GM19025 (cell line): ENCODE data around the gene LMOD1.
"Not testable (repeated sequence)": the region's sequence is repeated elsewhere in the genome, so short reads cannot be mapped to it uniquely, and the experiment has no call there.

Source experiments
- ATAC-seq: cut with Tn5 transposase; IDR thresholded peaks from one replicate; pipeline ENCODE4 v1.9.1; 2021; ENCODE audit warnings: mild to moderate bottlenecking, low read depth, moderate library complexity; ENCODE audit not compliant: unreplicated experiment

The LMOD1 gene

DNA sequence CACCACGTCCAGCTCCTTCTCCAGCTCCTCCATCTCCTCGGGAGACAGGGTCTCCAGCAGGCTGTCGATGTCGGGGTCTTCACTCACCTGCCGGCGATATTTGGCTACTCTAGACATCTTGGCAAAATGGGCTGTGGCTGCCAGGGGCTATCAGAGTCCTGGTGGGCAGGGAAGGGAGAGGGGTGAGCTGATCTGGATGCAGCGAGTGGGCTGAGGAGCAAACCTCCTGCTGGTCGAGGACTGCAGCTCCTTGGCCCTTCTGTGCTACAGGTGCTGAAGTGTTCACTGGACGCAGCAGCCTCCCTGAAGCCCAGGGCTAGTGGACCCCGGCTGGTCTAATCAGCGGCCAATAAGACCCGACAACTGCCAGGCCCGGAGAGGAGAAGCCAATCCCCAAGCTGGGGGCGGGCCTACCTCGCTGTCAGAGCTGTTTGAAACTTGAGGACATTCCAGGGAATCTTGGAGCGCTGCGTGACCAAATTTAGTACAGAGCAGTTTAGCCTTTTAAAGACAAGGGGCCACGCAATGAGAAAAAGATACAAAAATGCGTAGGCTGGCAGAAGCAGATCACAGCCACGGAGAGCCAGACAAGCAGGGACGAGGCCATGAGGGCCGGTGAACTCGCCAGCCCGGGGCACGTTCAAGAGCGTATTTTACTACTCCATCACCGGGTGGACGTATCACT, at the start of gene LMOD1:
LMOD1 (minus strand) TSS at position 325 of the 685 bp plus-strand sequence; CDS start at position 117, 208 bp downstream.
- ATAC-seq, result no peak

DNA sequence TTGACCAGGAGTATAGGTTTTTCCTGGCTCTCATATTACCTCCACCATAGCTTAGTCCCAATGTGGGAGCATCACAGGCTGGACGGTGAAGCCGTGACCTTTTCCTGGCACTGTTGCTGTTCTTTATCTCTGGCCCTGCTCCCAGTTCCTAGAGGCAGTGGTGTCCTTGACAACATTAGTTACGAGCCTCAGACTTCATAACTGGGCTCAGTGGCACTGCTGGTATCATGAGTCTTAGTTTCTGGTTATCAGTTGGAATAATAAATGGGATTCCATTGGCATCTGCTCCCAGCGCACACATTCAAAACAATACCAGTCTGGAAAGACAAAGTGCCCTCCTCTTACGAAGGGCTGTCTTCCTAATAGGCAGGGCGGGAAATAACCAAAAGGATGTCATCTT, 44.1 kb upstream of the LMOD1 start:
- no peak for ATAC-seq

DNA sequence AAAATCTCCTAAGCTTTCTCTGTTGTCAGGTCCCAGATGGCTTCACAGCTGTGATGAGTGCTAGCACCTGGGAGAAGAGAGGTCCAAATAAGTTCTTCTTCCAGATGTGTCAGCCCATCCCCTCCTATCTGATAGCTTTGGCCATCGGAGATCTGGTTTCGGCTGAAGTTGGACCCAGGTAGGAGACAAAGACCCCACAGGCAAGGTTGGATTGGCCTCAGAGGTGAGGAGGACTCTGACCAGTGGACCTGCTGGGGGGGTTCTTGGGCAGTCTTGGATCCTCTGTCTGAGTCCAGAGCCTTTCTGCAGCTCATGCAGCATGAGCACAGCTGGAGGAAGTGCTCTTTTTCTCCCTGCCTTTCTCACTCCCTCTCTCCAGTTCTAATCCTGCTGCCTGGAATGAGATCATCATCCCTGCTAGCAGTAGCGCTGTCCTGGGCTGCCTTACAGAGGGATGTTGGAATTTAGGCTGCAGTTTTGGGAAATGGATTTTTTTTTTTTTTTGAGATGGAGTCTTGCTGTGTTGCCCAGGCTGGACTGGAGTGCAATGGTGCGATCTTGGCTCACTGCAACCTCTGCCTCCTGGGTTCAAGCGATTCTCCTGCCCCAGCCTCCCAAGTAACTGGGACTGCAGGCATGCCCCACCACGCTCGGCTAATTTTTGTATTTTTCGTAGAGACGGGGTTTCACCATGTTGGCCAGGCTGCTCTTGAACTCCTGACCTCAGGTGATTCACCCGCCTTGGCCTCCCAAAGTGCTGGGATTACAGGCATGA, 43.2 kb upstream of the LMOD1 start:
- ATAC-seq, result no peak

DNA sequence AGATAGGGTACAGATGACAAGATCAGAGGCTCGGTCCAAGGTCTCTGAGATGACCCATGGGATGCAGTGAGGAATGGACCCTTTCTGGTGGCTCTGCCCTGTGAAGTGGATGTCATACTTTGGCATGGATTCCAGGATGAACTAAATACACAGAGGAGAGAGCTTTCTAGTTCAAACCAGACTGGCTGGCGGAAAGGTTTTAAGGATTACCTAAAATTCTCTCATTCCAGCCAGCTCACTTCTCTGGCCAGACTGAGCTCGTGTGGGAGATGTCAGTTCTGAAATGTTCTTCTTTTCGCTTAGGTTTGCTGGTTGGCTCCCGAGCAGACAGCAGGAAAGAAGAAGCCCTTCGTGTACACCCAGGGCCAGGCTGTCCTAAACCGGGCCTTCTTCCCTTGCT, 42.3 kb upstream of the LMOD1 start:
- no peak for ATAC-seq

DNA sequence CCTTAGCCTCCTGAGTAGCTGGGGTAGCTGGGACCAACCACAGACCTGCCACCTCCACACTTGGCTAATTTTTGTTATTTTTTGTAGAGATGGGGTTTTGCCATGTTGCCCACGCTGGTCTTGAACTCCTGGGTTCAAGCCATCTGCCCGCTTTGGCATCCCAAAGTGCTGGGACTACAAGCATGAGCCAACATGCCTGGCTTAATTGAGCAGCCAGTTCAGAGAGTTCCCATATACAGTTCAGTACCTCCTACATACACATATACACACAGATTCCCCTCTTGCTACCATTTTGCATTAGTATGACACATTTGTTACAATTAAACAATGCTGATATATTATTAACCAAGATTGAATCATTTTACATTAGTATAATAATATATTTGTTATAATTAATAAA, 39.0 kb upstream of the LMOD1 start:
- ATAC-seq, result no peak

DNA sequence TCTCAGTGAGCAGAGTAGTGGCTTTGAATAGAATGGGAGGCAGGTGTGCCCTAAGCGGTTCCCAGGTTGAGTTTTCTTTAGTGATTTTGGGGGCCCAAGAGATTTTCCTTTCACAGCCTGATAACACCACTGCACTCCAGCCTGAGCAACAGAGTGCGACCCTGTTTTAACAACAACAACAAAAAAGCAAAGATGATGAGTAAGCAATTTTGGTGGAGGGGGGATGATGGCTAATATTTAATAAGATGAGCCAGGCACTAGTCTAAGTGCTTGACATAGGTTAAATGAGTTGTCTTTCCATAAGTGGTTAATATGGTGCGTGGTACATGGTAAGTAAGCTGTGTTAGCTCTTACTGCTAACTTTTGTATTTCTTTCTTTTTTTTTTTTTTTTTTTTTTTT, 38.1 kb upstream of the LMOD1 start:
- no peak for ATAC-seq

DNA sequence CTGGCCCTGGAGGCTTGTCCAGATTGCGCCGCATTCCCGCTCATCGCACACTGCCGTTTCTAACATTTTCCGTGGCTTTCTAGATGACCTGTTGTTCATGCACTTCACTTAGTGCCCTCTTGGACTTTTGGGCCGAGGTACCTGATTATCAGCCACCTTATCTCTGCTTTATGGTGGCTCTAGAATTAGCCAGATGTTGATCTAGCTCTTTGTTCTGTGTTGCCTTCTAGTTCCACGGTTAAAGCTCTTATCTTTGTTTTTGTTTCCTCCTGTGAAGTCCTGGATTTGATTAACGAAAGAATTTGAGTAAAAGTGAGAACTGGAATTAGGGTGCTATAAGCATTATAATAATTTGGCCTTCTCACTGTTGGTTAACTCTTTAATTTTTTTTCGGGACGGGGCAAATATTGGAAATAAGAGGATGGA, 37.0 kb upstream of the LMOD1 start:
- no peak for ATAC-seq

DNA sequence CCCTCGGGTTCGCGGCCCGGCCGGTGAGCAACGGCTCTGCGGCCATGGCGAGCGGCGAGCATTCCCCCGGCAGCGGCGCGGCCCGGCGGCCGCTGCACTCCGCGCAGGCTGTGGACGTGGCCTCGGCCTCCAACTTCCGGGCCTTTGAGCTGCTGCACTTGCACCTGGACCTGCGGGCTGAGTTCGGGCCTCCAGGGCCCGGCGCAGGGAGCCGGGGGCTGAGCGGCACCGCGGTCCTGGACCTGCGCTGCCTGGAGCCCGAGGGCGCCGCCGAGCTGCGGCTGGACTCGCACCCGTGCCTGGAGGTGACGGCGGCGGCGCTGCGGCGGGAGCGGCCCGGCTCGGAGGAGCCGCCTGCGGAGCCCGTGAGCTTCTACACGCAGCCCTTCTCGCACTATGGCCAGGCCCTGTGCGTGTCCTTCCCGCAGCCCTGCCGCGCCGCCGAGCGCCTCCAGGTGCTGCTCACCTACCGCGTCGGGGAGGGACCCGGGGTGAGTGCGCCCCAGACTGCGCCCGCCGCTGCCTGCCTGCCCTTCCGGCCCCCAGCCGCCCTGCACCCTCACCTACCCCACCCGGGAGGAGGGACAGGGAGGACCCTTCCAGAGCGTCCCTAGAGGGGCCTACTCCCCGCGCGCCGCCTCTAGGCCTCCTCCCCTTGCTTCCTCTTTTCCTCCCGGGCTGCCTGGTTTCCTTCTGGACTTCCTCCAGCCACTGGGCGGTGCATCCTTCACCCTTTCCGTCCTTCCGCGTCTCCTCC, 36.5 kb upstream of the LMOD1 start, which contains the start of gene RNPEP:
RNPEP (plus strand) TSS at position 26 of the 757 bp plus-strand sequence; CDS start at position 45, 19 bp downstream.
- peak; percentile 68 for ATAC-seq

DNA sequence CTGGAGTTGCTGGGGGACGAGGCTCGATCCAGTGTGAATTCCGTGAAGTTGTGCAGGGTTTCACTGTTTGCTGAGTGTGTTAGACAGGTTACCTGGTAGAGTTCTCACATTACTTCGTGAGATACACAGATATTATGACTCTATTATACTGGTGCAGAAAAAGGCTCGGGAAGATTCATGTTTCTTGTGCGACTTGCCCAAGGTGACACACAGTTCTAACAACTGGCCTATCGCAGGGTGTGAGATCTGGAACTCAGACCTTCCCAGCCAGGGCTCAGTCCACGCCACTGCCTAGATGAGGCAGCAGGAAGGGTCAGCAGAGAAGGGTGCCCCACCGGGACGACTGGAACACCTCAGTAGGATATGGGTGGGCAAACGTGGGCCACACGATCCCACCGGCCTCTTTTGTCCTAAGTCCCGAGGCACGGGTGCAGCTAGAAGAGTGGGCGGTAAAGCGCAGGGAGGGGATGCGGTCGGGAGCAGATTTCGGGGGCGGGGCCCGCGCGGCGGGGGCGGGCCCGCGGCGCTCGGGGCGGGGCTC, 35.8 kb upstream of the LMOD1 start:
- ATAC-seq, result no peak

DNA sequence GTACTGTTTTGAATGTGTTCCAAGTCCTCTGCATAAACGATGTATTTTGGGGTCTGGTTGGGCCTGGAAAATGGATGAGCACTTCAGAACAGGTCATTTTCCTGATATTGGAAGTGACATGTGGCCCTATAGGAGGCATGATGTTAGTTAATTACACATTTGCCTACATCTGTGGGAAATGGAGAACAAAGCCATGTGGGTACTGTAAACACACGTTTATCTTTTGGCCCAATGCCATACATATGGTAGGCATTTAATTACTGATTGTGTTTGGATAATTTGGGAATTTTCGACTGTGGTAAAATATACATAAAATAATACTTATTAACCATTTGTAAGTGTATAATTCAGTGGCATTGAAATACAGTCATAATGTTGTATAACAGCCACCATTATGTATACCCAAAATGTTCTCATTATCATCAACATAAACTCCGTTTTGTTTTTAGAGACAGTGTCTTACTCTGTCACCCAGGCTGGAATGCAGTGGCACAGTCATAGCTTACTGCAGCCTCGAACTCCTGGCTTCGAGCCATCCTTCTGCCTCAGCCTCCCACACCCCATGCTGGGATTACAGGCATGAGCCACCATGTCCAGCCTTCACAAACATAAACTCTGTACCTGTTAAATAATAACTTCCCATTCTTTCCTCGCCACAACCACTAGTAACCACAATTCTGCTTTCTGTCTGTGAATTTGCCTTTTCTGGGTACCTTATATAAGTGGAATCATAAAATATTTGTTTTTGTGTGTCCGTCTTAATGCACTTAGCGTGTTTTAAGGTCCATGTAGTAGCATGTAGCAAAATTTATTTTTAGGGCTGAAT, 24.2 kb upstream of the LMOD1 start:
- ATAC-seq, result no peak

DNA sequence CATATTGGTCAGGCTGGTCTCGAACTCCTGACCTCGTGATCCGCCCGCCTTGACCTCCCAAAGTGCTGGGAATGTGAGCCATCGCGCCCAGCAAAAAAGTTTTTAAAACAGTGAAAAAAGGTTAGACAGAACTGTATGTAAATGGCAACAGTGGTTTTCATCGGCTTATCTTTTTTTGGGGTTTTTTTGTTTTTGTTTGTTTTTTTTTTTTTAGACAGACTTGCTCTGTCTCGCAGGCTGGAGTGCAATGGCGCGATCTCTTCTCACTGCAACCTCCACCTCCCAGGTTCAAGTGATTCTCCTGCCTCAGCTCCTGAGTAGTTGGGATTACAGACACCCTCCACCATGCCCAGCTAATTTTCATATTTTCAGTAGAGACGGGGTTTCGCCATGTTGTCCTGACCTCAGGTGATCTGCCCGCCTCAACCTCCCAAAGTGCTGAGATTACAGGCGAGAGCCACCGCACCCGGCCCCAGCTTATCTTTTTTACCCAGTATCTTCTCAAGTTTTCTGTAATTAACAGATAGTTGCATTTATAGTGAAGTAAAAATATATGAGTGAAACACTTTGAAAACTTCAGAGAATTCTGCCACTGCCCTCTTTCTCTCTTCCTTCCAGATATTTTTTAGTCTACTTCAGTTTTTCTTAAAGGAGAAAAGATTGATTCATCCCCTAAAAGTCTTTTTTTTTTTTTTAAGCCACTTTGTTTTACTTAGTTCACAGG, 22.0 kb upstream of the LMOD1 start:
- no peak for ATAC-seq

DNA sequence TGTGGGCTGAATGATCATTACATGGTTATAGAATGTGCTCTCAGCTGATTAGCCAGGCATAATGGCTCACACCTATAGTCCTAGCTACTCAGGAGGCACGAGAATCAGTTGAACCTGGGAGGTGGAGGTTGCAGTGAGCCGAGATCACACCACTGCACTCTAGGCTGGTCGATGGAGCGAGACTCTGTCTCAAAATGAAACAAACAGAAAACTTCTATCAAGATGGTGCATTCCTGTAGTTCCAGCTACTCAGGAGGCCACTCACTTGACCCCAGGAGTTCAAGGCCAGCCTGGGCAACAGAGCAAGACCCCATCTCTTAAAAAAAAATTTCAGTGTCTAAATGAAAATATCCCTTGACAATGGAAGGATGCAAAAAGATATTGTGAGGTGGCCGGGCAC, 19.8 kb upstream of the LMOD1 start:
- no peak for ATAC-seq

DNA sequence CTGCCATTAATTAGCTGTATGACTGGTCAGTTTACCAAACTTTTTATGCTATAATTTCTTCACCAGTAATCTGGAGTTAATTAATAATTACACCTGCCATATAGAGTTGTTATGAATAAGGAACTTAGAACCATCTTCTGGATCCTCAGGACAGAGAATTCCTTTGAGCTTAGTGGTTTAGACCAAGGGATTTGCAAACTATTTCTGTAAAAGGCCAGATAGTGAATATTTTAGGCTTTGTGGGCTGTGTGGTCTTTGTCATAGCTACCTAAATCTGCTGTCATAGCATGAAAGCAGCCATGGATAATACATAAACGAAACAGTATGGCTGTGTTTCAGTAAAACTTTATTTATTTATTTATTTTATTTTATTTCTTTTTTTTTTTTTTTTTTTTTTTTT, 17.9 kb upstream of the LMOD1 start:
- no peak for ATAC-seq

DNA sequence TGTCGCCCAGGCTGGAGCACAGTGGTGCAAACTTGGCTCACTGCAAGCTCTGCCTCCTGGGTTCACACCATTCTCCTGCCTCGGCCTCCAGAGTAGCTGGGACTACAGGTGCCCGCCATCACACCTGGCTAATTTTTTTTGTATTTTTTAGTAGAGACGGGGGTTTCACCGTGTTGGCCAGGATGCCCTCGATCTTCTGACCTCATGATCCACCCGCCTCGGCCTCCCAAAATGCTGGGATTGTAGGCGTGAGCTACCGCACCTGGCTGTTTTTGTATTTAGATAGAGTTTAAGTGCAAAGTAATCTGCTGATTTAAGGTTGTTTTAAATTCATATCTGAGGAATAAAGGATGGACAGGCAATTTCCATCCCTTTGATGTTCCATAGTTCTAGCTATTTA, 16.0 kb upstream of the LMOD1 start:
- ATAC-seq, result not testable (repeated sequence)

DNA sequence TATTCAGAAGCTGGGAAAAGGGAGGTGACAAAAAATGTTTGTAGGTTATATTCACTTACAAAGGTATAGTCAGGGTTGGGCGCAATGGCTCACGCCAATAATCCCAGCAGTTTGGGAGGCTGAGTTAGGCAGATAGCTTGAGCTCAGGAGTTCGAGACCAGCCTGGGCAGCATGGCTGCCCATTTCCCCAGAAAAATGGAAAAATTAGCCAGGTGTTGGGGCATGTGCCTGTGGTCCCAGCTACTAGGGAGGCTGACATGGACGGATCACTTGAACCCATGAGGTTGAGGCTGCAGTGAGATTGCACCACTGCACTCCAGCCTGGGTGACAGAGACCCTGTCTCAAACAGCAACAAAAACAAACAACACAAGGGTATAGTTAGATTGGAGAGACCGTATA, 12.0 kb upstream of the LMOD1 start:
- no peak for ATAC-seq

DNA sequence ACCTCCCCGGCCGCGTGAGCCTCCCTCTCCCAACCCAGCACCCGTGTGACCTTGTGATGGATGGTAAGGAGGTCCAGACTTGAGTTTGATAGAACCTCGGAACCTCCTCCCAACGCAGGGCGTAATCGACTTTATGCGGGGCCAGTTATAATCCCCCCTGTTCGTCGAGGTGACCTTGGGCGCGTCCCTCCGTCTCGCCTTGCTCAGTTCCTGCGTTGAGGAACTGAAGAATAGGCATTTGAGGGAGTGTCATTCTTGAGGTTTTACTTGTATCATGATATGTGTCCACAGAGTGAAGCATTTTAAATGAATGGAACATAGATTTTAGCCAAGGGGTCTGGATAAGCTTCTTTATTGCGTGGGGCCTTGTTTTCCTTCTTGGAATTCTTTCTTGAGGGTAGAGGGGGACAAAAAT, 9.4 kb upstream of the LMOD1 start:
- ATAC-seq, result peak; percentile 12

DNA sequence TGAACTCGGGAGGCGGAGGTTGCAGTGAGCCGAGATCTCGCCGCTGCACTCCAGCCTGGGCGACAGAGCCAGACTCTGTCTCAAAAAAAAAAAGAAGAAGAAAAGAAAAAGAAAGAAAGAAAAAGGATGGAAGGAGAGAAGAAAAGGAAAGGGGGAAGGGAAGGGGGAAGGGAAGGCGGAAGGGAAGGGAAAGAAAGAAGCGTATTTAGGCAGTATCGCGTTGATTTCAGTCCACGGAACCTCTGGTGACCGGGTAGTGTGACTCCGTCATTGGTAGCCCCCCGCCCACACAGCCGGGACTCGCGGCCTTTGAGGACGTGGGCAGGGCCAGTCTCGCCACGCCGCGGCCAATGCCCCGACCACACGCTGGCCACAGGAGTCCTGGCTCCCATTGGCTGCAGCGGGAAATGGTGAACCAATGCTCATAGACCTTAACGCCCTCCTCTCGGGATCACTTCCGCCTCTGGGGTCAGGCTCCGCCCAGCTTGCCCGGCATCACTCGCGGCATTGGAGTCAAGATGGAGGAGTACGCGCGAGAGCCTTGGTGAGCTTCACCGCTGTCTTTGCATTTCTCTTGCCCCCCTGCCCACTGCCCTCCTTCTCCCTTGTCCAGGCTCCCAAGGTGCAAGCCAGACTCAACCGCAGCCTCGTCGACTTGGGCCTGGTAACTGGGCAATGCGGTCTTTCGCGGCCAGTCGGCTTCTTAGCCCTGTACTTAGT, 8.8 kb upstream of the LMOD1 start, which contains the start of gene TIMM17A:
TIMM17A (plus strand) TSS at position 495 of the 720 bp plus-strand sequence; CDS start at position 519, 24 bp downstream.
- peak; percentile 99 for ATAC-seq

DNA sequence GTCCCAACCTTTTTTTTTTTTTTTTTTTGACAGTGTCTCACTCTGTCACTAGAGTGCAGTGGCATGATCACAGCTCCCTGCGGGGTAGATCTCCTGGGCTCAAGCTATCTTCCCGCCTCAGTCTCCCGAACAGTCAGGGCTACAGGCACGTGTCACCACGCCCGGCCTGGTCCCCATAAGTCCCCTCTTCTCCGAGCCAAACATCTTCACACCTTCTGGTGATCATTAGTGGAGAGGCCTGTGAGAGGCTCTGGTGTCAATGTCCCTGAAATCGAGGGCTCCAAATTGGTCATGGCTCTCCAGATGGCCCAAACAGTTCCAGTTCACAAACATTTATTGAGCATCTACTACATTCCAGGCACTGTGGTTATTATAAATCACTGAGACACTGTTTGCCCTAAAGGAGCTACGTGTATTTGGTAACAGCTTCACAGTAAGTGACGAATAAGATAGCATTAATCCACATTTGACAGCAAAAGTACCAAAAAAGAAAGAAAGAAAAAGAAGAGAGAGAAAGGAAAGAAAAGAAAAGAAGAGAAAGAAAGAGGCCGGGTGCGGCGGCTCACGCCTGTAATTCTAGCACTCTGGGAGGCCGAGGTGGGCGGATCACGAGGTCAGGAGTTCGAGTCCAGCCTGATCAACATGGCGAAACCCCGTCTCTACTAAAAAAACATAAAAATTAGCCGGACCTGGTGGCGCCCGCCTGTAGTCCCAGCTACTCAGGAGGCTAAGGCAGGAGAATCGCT, 8.1 kb upstream of the LMOD1 start:
- no peak for ATAC-seq
